ENCODE measurements around the gene VDR.

VDR gene

DNA sequence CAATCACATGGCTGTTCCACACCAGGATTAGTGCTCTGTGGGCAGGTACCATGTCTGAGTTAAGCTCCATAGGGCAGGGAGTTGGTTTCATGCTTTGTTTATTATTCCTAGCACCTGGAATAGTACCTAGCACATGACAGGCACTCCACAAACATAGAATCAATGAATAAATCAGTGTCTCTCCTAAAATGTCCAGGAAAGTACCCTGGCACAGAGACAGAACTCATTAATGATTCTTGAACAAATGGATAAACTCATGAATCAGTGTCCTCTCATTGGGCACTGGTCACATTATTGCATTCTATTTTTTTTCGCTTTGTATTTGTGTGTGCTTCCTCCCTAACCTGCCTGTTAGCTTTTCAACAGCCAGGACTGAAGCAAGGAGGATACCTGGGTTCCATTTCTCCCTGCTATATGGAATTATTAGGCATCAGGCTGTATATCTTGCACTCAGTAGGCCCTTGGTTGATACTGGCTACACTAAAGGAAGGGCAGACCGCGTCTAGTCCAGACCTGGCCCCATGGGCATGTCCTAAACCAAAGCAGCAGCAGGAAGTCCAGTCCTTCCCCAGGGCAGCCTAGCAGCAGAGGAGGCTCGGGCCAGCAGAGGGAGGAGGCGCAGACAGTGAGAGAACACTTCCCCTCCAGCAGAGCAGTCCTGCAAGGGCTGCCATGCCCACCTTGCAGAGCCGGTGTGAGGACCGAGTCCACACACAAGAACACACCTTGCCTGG is 103.5 kb downstream of the VDR start:
- H2AFZ ChIP-seq (ENCODE audit: low read depth, low read length) = no peak overlapping the region
- no peak overlapping the region for H3K4me2 ChIP-seq (ENCODE audit: low read length)
- H3K79me2 ChIP-seq (ENCODE audit: low read length) = peaks cover 35% of the 10 kb centered on the region
- no peak for TF ChIP-seq EZH2phosphoT487 (IDR thresholded peaks at IDR 0.05; ENCODE audit: low read depth)
- TF ChIP-seq, protein P1, sequence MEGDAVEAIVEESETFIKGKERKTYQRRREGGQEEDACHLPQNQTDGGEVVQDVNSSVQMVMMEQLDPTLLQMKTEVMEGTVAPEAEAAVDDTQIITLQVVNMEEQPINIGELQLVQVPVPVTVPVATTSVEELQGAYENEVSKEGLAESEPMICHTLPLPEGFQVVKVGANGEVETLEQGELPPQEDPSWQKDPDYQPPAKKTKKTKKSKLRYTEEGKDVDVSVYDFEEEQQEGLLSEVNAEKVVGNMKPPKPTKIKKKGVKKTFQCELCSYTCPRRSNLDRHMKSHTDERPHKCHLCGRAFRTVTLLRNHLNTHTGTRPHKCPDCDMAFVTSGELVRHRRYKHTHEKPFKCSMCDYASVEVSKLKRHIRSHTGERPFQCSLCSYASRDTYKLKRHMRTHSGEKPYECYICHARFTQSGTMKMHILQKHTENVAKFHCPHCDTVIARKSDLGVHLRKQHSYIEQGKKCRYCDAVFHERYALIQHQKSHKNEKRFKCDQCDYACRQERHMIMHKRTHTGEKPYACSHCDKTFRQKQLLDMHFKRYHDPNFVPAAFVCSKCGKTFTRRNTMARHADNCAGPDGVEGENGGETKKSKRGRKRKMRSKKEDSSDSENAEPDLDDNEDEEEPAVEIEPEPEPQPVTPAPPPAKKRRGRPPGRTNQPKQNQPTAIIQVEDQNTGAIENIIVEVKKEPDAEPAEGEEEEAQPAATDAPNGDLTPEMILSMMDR (IDR thresholded peaks at IDR 0.05; ENCODE audit: low read depth, low read length) = no peak
- no peak overlapping the region for H3K4me3 ChIP-seq (ENCODE audit: low read length)
- no peak overlapping the region for H3K9ac ChIP-seq (ENCODE audit: low read length)
- no peaks in the 10 kb centered on the region for H3K9me3 ChIP-seq (ENCODE audit: insufficient read depth, low read length)
- no peaks in the 10 kb centered on the region for H4K20me1 ChIP-seq (ENCODE audit: insufficient read depth, low read length)
- H3K27ac ChIP-seq (ENCODE audit: low read length) = no peak overlapping the region
- peaks cover 22% of the 10 kb centered on the region for H3K36me3 ChIP-seq (replicated peaks; ENCODE audit: low read depth, low read length)
- H3K27me3 ChIP-seq (ENCODE audit: low read depth, low read length) = no peaks in the 10 kb centered on the region
- peaks cover 37% of the 10 kb centered on the region for H3K4me1 ChIP-seq (ENCODE audit: low read length)

DNA sequence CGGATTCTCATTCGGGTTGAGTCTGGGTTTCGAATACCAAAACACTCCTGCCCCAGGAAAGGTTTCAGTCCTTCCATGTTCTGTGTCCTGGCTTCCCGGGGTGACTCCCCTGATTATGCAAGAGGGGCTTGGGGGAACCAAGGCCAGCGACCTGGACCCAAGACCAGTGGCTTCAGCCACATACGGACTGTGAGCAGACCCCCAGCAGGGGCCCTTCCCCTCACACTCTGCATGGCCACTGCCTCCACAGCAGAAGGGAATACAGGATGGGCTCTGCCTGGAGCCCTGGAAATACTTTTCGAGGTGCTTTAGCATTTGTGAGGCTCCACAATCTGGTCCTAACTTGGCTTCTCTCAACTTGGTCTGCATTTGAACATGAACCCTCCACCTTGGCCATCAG is 104.2 kb downstream of the VDR start:
- Histone ChIP-seq H3K27me3 (ENCODE audit: low read depth, low read length) (no peaks in the 10 kb centered on the region), H3K36me3 (replicated peaks; ENCODE audit: low read depth, low read length) (peaks cover 22% of the 10 kb centered on the region), H2AFZ (ENCODE audit: low read depth, low read length) (no peak overlapping the region), H3K4me3 (ENCODE audit: low read length) (no peak overlapping the region), H3K9me3 (ENCODE audit: insufficient read depth, low read length) (no peaks in the 10 kb centered on the region), H3K9ac (ENCODE audit: low read length) (no peak overlapping the region), H3K4me2 (ENCODE audit: low read length) (no peak overlapping the region), H3K4me1 (ENCODE audit: low read length) (peaks cover 29% of the 10 kb centered on the region), H3K79me2 (ENCODE audit: low read length) (peaks cover 29% of the 10 kb centered on the region), H4K20me1 (ENCODE audit: insufficient read depth, low read length) (no peaks in the 10 kb centered on the region), H3K27ac (ENCODE audit: low read length) (no peak overlapping the region)
- TF ChIP-seq EZH2phosphoT487 (IDR thresholded peaks at IDR 0.05; ENCODE audit: low read depth) = no peak
- TF ChIP-seq, protein P1 (IDR thresholded peaks at IDR 0.05; ENCODE audit: low read depth, low read length) = no peak

DNA sequence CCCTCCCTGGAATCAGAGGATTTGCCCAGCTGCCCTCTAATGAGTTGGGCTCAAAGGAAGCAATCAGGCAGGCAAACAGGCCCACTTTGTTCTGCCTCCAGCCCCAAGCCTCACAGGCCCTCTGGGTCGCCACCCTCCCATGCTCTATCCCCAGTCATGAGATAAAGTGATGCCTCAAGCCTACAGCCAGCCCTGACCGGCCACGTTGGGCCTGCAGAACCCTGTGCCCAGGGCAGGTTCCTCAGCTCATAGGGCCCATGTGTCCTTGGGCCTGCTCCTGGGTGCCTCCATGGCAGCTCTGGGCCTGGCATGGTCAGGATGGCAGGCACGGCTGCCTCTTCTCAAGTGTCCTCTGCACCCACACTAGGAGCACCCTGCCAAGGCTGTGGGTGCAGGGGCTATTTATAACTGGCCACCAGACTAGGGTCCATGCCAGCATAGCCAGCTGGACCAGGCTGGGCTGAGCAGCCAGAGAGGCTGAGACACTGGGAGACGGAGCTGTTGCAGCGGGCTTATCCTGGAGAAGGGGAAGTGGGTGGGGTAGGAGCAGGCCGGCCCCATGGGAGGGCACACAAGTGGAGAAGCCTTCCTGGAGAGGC is 105.3 kb downstream of the VDR start:
- H2AFZ ChIP-seq (ENCODE audit: low read depth, low read length) = no peak overlapping the region
- H3K36me3 ChIP-seq (replicated peaks; ENCODE audit: low read depth, low read length) = peaks cover 25% of the 10 kb centered on the region
- H3K79me2 ChIP-seq (ENCODE audit: low read length) = peaks cover 25% of the 10 kb centered on the region
- H3K9ac ChIP-seq (ENCODE audit: low read length) = no peak overlapping the region
- no peaks in the 10 kb centered on the region for H3K9me3 ChIP-seq (ENCODE audit: insufficient read depth, low read length)
- no peak overlapping the region for H3K4me2 ChIP-seq (ENCODE audit: low read length)
- H4K20me1 ChIP-seq (ENCODE audit: insufficient read depth, low read length) = no peaks in the 10 kb centered on the region
- H3K27ac ChIP-seq (ENCODE audit: low read length) = no peak overlapping the region
- H3K4me3 ChIP-seq (ENCODE audit: low read length) = no peak overlapping the region
- TF ChIP-seq EZH2phosphoT487 (IDR thresholded peaks at IDR 0.05; ENCODE audit: low read depth) = no peak
- TF ChIP-seq, protein P1 (IDR thresholded peaks at IDR 0.05; ENCODE audit: low read depth, low read length) = no peak
- peaks cover 28% of the 10 kb centered on the region for H3K4me1 ChIP-seq (ENCODE audit: low read length)
- H3K27me3 ChIP-seq (ENCODE audit: low read depth, low read length) = no peaks in the 10 kb centered on the region

DNA sequence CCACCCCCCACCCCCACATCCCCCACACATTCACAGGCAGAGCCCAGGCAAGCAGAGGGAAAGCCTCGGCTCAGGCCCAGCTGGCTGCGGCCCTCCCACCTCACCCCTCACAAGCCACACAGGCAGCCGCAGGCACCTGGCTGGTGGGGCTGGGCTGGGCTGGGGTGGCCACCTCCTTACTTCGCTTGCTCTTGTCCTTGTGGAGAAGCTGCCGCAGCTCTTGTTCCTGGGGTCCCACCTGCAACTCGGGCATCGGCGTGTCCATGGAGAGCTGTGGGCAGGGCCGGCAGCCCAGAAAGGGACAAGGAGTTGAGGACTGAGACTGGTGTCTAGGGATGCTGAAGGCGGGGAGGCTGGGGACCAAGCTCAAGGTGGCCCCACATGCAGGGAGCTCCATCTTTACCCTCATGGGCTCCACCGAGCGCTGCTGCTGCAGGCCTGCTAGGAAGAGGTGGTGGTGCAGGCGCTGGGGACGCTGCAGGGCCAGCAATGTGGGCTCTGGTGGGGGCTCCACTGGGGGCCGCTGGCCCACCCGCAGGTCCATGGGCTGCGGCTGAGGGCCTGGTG is 106.3 kb downstream of the VDR start:
- no peaks in the 10 kb centered on the region for H4K20me1 ChIP-seq (ENCODE audit: insufficient read depth, low read length)
- H3K36me3 ChIP-seq (replicated peaks; ENCODE audit: low read depth, low read length) = peaks cover 21% of the 10 kb centered on the region
- H3K27ac ChIP-seq (ENCODE audit: low read length) = no peak overlapping the region
- H3K9me3 ChIP-seq (ENCODE audit: insufficient read depth, low read length) = no peaks in the 10 kb centered on the region
- no peak overlapping the region for H3K9ac ChIP-seq (ENCODE audit: low read length)
- no peak overlapping the region for H2AFZ ChIP-seq (ENCODE audit: low read depth, low read length)
- H3K27me3 ChIP-seq (ENCODE audit: low read depth, low read length) = no peaks in the 10 kb centered on the region
- no peak for TF ChIP-seq EZH2phosphoT487 (IDR thresholded peaks at IDR 0.05; ENCODE audit: low read depth)
- TF ChIP-seq, protein P1 (IDR thresholded peaks at IDR 0.05; ENCODE audit: low read depth, low read length) = no peak
- no peak overlapping the region for H3K4me3 ChIP-seq (ENCODE audit: low read length)
- H3K79me2 ChIP-seq (ENCODE audit: low read length) = peaks cover 20% of the 10 kb centered on the region
- H3K4me2 ChIP-seq (ENCODE audit: low read length) = no peak overlapping the region
- H3K4me1 ChIP-seq (ENCODE audit: low read length) = peaks cover 21% of the 10 kb centered on the region
